Measurements from ENCODE around the gene C12orf43. TPM values are rescaled to one million over a fixed set of nuclear protein-coding genes. Genes with fewer than 3 reads are reported as not detected.

Gene C12orf43
- total RNA-seq, 1 donor, result 15.2 TPM

GRCh38 chr12:120988234-120988633 lies 28.1 kb downstream of the C12orf43 start:
- Histone ChIP-seq H3K9me3 (ENCODE audit: low read depth, low read length) (no peaks in the 10 kb centered on the region), H3K27me3 (ENCODE audit: insufficient read depth, low read length) (peaks cover 7% of the 10 kb centered on the region), H3K4me3 (ENCODE audit: insufficient read depth, low read length) (no peak overlapping the region), H4K20me1 (ENCODE audit: insufficient read depth, low read length) (no peaks in the 10 kb centered on the region), H3K79me2 (ENCODE audit: insufficient read depth, low read length) (no peaks in the 10 kb centered on the region), H3K4me1 (ENCODE audit: insufficient read depth, low read length) (no peaks in the 10 kb centered on the region), H3K4me2 (ENCODE audit: insufficient read depth, low read length) (no peak overlapping the region), H3K27ac (ENCODE audit: low read depth, low read length) (no peak overlapping the region), H2AFZ (ENCODE audit: low read length) (no peak overlapping the region), H3K36me3 (ENCODE audit: insufficient read depth, low read length) (no peaks in the 10 kb centered on the region)
- no peak for DNase-seq (ENCODE audit: insufficient read length, low spot score, missing footprints)
- no peak for TF ChIP-seq CTCF (IDR thresholded peaks at IDR 0.05; ENCODE audit: extremely low read depth, low read depth, low read length)

GRCh38 chr12:120984351-120984898 lies 31.9 kb downstream of the C12orf43 start:
- Histone ChIP-seq H3K27me3 (ENCODE audit: insufficient read depth, low read length) (peaks cover 5% of the 10 kb centered on the region), H3K4me2 (ENCODE audit: insufficient read depth, low read length) (no peak overlapping the region), H3K4me1 (ENCODE audit: insufficient read depth, low read length) (no peaks in the 10 kb centered on the region), H3K36me3 (ENCODE audit: insufficient read depth, low read length) (no peaks in the 10 kb centered on the region), H3K27ac (ENCODE audit: low read depth, low read length) (no peak overlapping the region), H4K20me1 (ENCODE audit: insufficient read depth, low read length) (no peaks in the 10 kb centered on the region), H3K4me3 (ENCODE audit: insufficient read depth, low read length) (no peak overlapping the region), H2AFZ (ENCODE audit: low read length) (no peak overlapping the region), H3K9me3 (ENCODE audit: low read depth, low read length) (no peaks in the 10 kb centered on the region), H3K79me2 (ENCODE audit: insufficient read depth, low read length) (no peaks in the 10 kb centered on the region)
- no peak for DNase-seq (ENCODE audit: insufficient read length, low spot score, missing footprints)
- no peak for TF ChIP-seq CTCF (IDR thresholded peaks at IDR 0.05; ENCODE audit: extremely low read depth, low read depth, low read length)

DNA sequence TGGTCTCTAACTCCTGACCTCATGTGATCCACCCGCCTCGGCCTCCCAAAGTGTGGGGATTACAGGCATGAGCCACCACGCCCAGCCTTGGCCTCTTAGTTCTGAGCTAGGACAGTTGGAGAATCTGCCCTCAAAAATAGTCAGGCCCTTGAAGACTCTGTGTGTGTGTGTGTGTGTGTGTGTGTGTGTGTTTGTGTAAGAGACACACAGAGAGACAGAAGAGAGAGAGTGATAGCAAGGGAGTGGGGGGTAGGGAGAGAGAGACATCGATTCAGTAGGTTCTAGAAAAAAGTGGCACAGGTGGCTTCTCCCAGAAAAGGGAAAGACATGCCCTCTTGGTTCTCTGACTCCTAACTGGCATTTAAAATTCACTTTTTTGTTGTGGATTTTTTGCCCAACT lies 32.5 kb downstream of the C12orf43 start:
- H2AFZ ChIP-seq (ENCODE audit: low read length), result no peak overlapping the region
- H3K4me3 ChIP-seq (ENCODE audit: insufficient read depth, low read length), result no peak overlapping the region
- H3K9me3 ChIP-seq (ENCODE audit: low read depth, low read length), result no peaks in the 10 kb centered on the region
- no peak overlapping the region for H3K27ac ChIP-seq (ENCODE audit: low read depth, low read length)
- H3K27me3 ChIP-seq (ENCODE audit: insufficient read depth, low read length), result peaks cover 3% of the 10 kb centered on the region
- H4K20me1 ChIP-seq (ENCODE audit: insufficient read depth, low read length), result no peaks in the 10 kb centered on the region
- TF ChIP-seq CTCF (IDR thresholded peaks at IDR 0.05; ENCODE audit: extremely low read depth, low read depth, low read length), result no peak
- no peak for DNase-seq (ENCODE audit: insufficient read length, low spot score, missing footprints)
- no peaks in the 10 kb centered on the region for H3K4me1 ChIP-seq (ENCODE audit: insufficient read depth, low read length)
- H3K36me3 ChIP-seq (ENCODE audit: insufficient read depth, low read length), result no peaks in the 10 kb centered on the region
- no peak overlapping the region for H3K4me2 ChIP-seq (ENCODE audit: insufficient read depth, low read length)
- no peaks in the 10 kb centered on the region for H3K79me2 ChIP-seq (ENCODE audit: insufficient read depth, low read length)

DNA sequence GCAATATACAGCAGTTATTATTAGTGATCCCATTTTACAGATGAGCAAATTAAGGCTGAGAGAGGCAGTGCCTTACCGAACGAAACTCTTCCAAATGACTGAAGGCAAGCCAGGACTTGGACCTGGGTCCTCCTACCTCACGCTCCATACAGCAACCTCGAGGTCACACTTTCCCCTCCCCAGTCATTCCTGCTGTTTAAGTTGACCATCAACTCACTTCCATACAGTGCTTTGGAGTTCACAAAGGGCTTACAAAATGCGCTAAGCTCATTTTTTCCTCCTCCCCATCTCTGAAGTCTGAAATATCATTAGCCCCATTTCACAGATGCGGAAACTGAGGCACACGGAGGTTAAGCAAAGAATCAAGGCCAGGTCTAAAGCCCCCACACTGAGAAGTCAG lies 33.6 kb downstream of the C12orf43 start:
- peaks cover 3% of the 10 kb centered on the region for H3K27me3 ChIP-seq (ENCODE audit: insufficient read depth, low read length)
- H4K20me1 ChIP-seq (ENCODE audit: insufficient read depth, low read length), result no peaks in the 10 kb centered on the region
- H3K9me3 ChIP-seq (ENCODE audit: low read depth, low read length), result no peaks in the 10 kb centered on the region
- no peak overlapping the region for H3K4me2 ChIP-seq (ENCODE audit: insufficient read depth, low read length)
- DNase-seq (ENCODE audit: insufficient read length, low spot score, missing footprints), result no peak
- H3K36me3 ChIP-seq (ENCODE audit: insufficient read depth, low read length), result no peaks in the 10 kb centered on the region
- no peaks in the 10 kb centered on the region for H3K79me2 ChIP-seq (ENCODE audit: insufficient read depth, low read length)
- no peak overlapping the region for H2AFZ ChIP-seq (ENCODE audit: low read length)
- no peak for TF ChIP-seq CTCF (IDR thresholded peaks at IDR 0.05; ENCODE audit: extremely low read depth, low read depth, low read length)
- H3K27ac ChIP-seq (ENCODE audit: low read depth, low read length), result no peak overlapping the region
- H3K4me1 ChIP-seq (ENCODE audit: insufficient read depth, low read length), result no peaks in the 10 kb centered on the region
- H3K4me3 ChIP-seq (ENCODE audit: insufficient read depth, low read length), result no peak overlapping the region
